Activated CD8-positive, alpha-beta memory T cell treated with anti-CD3 and anti-CD28 coated beads for 48 hours (primary cell): Measurements from ENCODE around the gene CD80.
"Not testable (repeated sequence)": the region's sequence is repeated elsewhere in the genome, so short reads cannot be mapped to it uniquely, and the experiment has no call there.

Source experiments
- DNase-seq, 3 experiments: peaks; one replicate each; pipeline ENCODE4 v3.0.0-alpha.2; 2020; ENCODE audit warnings: low read depth in 2 of 3, low spot score in 2 of 3

Gene CD80

GRCh38 chr3:119582178-119582577, 22.8 kb upstream of the CD80 start:
- no peak for DNase-seq

DNA sequence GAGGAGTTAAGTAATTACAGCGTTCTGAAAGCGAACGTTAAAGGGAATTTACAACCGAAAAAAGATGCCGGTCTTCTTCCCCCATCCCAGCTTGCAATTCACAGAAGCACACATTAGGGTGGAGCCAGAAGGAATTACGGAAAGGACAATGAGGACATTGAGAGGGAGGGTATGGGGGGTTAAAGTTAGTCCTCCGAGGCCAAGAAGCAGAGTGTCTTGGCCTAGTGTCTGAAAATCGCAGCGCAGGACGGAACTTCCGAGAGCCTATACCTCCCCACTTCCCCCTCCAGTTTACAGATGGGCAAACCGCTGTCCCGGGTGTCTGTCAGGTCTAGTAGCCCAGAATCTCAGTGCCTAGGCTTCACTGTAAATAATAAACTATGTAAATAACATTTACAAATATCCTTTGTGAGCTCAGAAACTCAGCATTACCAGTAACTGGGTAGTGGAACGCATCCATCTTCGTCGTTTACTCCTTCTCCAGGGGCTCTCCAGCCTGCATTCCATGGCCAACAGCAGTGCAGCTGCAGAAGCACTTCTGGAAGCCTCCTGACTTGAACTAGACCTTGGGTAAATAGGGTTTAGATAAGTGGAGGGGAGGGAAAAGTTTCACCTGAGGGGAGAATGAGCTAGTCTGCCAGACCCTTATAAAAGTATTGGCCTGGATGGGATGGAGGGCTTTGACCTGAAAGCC, 20.8 kb upstream of the CD80 start:
- no peak for DNase-seq

DNA sequence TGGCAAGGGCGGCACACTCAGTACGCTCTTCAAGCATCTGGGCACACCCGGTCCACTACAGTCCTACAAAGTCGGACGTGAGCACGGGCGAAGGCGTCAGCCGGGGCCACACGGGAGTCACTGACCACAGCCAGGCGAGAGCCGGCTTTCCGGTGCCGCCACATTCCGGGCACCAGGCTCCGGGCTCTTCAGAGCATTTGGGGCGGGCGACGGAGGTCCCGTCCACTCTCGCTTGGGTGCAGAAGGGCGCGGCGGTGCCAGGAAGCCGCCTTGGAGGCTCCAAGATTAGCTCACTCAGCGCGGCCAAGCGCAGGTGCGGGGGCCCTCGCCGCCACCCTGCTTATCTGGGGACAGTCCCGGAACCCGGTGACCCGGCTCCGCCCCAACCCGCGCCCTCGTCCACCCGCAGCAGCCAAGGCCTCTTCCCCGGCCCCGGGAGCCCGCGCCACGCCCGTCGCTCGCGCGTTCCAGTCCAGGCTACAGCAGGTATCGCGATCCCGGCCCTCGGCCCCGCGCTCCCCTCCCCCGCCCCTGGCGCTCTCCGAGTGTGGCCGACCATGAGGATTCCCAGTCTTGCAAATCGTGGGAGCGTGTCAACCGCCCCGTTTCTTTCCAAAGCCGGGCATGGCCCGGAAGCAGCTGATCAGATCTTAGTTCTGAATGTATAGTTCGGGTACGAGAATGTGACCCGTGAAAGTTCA, 20.1 kb upstream of the CD80 start, which contains the start of gene ADPRH:
TSS of gene ADPRH (plus strand) at position 127 of the 701 bp plus-strand sequence. CDS start 2,678 bp downstream, outside the sequence.
- peak; percentile 29 to 41 (median 32) for DNase-seq

DNA sequence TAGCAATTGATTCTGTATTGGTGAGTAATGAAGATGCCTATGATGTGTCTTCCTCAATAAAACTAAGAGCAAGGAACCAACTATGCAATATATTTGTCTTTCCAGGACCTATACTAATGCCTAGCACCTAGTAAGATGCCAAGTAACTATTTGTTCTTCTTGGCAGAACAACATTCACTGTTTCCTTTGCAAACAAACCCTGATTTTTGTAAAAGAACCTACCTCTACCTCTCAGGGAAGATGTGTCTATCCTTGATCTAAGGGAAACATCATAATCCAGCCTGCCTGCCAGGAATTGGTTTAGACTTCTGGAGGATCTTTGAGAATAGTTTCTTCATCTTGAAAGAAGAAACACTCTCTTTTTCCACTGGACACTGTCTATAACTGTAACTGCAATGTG, 16.1 kb upstream of the CD80 start:
- DNase-seq, result no peak

DNA sequence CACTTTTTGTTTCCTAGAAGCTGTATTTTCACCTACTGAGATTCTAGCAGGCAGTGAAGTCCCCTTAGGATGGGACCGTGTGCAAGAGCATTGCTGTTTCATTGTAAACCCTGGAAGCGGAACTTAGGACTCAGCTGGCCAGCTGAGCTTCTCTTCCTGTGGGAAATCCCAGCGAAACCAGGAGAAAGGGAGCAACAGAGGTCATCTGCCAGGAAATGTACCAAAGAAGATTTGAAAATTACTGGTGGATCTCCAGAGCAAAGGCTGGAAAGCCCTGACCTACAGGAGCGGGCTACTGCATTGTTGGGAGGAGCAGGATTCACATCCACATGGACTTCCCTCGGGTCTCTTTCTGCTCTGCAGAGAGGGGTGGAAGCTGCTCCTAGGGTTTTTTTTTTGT, 12.3 kb upstream of the CD80 start:
- DNase-seq, result no peak

DNA sequence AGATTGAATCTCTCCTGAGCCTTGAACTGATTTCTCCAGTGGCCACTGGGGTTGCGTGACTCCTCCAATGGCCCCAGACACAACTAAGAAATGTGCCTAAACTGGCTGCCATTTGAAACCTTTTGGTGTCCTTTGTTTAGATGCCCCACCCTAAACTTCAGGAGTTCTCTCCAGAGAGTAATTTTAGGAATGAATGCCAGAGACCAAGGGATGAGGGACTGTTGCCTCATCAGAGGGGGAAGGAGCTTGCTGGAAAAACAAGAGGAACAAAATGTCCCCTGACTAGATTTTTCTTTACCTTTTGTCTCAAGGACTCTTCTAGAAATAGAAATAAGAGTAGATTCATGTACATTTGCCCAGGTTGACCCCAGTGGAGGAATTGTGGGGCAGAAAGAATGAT, 11.8 kb upstream of the CD80 start:
- DNase-seq, result no peak

- no peak for DNase-seq
Observed at GRCh38 chr3:119570229-119570628, 10.8 kb upstream of the CD80 start.

DNA sequence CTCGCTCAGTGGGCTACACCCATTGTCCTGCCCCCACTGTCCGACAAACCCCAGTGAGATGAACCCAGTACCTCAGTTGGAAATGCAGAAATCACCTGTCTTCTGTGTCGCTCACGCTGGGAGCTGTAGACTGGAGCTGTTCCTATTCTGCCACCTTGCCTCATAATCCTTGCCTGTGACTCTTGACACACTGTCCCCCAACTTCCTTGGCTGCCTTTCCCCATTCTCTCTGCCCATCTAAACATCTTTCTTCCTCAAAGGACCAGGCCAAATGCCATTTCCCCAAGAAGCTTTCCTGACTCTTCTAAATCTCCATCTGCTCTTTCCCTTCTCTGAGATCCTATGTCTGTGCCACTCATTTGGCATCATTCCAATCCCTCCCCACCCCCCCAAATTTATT, 9.7 kb upstream of the CD80 start:
- no peak for DNase-seq

GRCh38 chr3:119563334-119563733, 3.9 kb upstream of the CD80 start:
- not testable (repeated sequence) for DNase-seq

- DNase-seq, result peak in 1 of 3 experiments; percentile 56
Observed at GRCh38 chr3:119562307-119562961, 3.0 kb upstream of the CD80 start.

- no peak for DNase-seq
Observed at GRCh38 chr3:119560160-119560559, 746 bp upstream of the CD80 start.

- DNase-seq, result no peak
Observed at GRCh38 chr3:119558626-119559317, 642 bp downstream of the CD80 start.

DNA sequence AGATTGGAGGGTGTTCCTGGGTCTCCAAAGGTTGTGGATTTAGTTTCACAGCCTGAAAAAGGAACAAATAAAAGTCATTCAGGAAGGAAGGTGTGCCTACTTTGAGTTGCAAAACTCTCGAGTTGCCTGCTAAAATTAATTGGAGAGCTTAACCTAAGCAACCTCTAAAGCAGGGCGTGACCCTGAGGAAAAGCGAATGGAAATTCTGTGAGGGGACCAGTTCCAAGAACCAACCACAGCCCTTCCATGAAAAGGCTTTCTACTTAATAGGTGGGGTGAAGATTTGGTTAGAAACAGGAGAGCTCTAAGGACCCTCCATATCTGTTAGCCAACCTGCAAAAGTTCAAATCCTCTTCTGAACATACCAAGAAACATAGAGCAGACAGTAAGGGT, 1.5 kb downstream of the CD80 start:
- DNase-seq, result no peak

DNA sequence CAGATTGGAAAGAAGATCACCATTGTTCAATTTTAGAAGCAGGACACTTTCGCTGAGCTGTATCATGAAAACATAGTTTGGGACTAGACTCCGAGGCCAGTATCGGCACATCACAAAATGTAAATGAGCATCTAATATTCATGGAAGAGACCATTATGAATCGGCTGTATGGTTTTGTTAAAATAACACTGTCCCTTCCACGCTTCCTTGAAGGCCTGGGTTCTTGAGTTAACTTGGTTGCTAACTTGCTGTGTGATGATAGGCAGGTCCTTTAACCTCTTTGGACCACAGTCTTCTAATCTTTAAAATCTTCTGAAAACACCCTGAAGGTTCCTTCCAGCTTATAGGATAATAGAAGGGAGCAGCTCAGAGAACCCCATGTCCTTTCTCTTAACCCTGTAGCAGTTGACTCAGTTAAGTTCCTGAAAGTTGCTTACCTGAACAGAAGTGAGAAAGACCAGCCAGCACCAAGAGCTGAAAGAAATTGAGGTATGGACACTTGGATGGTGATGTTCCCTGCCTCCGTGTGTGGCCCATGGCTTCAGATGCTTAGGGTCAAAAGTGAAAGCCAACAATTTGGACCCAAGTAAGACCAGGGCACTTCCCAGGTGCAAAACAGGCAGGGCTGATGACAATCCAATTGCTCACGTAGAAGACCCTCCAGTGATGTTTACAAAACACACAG, 2.1 kb downstream of the CD80 start:
- DNase-seq, result no peak

- DNase-seq, result no peak
Observed at GRCh38 chr3:119555929-119556328, 3.5 kb downstream of the CD80 start.

GRCh38 chr3:119555309-119555735, 4.1 kb downstream of the CD80 start:
- DNase-seq, result no peak

DNA sequence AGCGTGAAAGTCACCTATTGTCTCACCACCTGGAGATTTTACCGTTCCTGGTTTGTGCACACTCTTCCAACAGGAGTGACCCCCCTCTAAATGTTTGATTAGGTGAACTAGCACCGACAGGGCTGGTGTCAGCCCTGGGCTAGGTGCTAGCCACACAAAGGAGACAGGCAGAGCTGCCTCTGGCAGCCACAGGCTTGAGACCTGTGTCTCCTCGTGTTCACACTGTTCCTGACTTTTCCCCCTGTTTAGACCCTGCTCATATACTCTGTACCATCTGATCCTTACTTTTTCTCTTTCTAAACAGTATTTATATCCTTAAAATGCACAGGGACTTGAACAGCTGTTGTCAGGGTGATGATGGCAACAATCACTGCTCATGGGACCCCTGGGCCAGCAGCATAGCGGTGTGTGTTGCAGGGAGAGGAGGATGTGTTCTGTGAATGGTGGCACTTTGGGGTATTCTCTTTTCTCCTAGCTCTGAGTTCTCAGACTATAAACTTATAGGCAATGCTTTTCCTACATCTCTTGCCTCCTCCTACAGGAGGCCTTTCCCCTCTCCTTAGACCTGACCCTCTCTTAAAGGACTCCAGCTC, 5.5 kb downstream of the CD80 start:
- DNase-seq, result no peak

- DNase-seq, result not testable (repeated sequence)
Observed at GRCh38 chr3:119552928-119553327, 6.5 kb downstream of the CD80 start.

DNA sequence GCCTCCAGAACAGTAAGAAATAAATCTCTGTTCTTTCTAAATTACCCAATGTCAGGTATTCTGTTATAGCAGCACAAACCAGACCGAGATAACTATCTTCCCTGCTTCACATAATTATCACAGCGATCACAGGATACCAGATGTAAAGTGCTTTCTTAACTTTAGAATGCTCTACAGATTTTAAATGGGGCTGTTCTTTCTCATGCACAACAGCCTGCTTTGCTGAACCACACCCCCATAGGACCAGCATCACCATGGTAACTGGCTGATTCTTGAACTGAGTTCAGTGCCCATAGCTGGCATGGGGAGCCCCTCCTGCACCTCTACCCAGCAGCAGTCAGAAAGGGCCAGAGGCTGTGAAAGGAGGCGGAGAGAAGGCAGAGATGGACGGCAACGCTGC, 7.8 kb downstream of the CD80 start:
- no peak for DNase-seq

- no peak for DNase-seq
Observed at GRCh38 chr3:119550192-119550910, 9.1 kb downstream of the CD80 start.
